HG02588 (cell line): Measurements from ENCODE around the gene TMEM30A.

ENCODE experiments used
- ATAC-seq: cut with Tn5 transposase; IDR thresholded peaks from one replicate; pipeline ENCODE4 v1.9.1; 2021; ENCODE audit warnings: mild to moderate bottlenecking, moderate library complexity; ENCODE audit not compliant: unreplicated experiment

The TMEM30A gene

DNA sequence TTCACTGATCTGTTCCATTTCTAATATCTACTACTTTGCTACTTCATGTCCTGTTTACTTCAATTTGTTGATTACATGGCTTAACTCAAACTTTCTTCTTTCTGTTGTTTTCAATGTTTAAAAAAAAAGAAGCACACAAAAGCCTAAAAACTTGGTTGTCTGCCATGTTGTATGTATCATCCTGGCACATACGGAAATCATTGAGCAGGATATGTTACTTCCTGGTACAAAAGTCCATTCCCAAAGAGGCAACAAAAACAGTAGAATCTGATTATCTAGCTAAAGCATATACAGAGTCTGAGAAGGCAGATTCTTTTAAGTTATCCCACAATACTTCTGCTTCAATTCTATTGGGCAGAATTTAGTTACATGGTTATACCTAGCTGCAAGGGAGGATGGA, 64.2 kb downstream of the TMEM30A start:
- no peak for ATAC-seq

DNA sequence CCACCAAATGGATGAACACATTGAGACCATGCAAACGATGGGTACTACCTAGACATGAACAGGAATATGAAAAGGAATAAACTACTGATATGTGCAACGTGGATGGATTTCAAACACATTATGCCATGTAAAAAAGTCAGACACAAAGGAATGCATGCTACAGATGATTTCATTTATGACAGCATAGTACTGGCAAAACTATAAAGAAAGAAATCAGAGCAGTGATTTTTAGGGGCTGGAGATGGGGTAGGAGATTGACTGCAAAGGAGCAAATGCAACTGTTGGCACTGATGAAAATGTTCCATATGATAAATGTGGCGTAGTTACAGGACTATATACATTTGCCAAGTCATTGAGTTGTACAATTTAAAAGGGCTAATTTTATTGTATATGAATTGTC, 65.3 kb downstream of the TMEM30A start:
- ATAC-seq, result no peak

DNA sequence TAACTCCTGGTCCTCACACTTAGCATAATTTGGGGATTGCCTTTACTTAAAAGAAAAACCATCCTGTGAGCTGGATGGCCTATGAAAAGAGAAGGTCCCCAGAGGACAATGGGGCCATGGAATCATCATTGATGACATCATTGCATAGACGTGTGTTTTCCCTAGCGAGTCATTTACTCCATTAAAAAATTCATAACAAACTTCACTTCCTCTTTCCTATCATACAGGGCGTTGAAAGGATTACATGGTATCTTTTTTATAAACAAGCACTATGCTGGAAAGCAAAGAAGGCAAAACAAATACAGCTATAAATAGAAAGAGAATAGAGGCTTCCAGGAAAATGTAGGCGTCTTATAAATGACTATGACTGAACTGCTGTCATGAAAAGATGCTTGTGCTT, 67.4 kb downstream of the TMEM30A start:
- ATAC-seq, result peak; percentile 43

DNA sequence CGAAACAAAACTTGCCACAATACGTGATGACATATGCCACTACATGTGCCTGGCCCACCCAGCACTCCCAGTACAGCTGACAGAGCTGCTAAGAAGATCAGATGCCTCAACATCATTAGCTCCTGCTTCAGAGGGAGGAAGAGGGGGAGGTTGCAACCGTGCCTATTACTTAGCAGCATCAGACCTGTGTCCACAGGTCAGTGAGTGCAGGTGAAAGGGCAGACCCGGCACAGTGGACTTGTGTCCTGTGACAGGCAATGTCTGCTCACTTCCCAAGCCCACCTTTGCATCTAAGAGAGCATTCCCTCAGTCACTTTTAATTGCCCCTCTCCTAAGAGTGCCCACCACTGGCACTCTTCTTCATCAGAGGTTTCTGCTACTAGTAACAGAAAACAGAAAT, 69.3 kb downstream of the TMEM30A start:
- ATAC-seq, result no peak

DNA sequence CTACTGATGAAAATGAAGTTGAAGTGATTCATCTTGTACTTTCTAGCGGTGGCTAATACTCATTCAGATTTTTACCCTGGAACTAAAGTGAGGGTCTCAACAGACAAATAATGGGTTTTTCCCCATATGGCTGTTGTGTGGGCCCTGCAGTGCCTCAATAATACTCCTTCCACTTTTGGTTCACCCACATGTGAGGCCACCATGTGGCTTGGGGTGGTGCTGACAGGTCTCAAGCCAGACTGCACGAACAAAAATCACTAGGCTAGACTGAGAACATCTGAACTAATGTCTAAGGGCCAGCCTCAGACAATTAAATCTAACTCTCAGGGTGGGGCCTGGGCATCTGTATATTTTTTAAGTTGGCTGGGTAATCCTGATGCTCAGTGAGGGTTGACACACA, 70.9 kb downstream of the TMEM30A start:
- no peak for ATAC-seq

DNA sequence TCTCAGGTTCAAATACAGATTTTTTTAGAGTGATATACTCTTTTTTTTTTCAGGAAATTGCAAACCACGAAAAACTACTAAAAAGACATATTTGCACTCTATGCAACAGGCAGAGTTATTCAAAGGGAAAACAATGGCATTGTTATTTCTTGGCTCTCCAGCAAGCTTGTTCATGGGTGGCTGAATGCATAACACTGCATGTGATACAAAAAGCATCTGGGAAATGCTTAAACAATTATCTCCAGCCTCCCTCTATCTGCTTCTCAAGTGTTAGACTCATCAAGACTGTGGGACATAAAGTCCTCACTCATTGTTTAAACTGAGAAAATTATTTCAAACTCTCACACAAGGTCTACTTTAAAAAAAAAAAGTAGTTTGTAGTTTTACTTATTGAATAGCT, 71.5 kb downstream of the TMEM30A start:
- ATAC-seq, result no peak

DNA sequence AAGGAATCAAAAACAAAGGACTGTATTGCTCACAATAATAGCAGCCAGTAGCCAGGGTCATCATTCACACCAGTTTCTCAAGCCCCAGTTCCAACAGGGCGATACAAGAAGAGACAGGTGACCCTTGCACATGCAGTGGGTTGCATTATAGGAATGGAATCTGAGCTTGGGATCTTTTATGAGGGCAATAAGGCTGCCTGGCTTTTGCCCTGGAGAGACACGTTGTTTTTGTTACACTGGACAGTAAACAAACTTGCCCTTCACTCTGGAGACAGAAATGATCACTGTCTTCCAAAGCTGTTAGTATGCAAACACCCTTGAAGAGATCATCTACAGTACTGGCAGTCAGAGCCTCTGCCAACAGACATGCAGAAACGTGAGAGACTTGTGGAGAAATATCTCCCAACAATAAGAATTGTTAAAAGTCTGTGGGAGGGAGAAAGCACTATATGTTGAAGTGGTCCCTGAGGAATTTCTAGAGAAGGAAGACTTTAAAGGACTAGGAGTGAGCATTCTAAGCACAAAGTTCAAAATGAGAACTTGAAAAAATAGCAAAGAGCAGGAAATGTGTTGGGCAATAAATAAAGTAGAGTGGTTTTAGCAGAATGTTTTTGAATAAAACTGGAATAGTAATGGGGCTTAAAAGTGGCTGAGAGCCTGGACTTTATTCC, 72.5 kb downstream of the TMEM30A start:
- no peak for ATAC-seq

DNA sequence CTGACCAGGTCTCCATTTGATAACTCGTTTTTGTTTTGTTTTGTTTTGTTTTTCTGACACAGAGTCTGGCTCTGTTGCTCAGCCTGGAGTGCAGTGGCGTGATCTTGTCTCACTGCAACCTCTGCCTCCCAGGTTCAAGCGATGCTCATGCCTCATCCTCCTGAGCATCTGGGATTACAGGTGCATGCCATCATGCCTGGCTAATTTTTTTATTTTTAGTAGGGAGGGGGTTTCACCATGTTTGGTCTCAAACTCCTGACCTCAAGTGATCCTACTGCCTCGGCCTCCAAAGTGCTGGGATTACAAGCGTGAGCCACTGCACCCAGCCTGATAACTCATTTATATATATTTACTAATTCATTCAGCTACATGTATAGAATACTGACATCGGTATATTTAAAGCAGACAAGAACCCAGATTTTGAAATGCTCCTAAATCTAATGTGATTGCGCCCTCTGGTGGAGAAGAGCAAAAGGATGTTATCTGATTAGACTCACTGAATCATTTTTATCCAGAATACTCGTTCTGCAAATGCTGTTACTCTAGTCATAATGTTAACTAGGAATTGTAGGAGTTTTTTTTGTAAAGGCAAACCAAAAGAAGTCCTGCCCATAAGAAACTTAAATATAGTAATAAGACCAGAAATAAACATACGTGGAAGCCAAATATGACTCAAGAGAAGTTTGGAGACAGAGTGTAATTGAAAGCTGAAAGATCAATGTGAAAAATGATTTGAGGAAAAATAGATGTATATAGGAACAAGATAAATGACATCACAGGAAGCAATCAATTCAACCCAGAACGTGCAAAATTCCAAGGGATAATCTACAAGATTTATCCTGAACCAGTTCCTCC, 73.5 kb downstream of the TMEM30A start:
- no peak for ATAC-seq

DNA sequence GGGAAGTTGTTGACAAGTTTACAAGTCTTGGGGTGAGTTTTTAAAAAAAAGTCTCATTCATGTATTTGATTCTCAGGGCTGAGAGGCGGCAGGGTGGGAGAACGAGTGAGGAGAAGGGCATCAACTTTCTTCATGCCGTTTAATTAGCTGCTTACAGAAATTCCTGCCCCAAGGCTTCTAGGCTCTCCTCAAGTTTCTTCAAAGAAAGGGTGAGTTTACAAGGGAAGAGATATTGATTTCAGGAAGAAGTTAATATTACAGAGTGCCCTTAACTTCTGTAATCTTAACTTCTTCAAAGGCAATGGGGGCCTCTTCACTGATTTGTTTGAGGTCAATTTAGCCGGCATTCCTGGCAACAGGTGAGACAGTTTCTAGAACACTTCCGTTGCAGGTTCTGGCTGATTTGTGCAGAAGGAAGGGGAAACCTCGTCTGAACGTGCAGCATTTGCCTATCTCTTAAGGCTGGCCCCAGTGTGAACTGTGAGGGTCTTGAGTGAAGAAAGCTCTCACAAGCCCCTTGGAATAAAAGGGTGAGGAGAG, 75.3 kb downstream of the TMEM30A start:
- no peak for ATAC-seq

DNA sequence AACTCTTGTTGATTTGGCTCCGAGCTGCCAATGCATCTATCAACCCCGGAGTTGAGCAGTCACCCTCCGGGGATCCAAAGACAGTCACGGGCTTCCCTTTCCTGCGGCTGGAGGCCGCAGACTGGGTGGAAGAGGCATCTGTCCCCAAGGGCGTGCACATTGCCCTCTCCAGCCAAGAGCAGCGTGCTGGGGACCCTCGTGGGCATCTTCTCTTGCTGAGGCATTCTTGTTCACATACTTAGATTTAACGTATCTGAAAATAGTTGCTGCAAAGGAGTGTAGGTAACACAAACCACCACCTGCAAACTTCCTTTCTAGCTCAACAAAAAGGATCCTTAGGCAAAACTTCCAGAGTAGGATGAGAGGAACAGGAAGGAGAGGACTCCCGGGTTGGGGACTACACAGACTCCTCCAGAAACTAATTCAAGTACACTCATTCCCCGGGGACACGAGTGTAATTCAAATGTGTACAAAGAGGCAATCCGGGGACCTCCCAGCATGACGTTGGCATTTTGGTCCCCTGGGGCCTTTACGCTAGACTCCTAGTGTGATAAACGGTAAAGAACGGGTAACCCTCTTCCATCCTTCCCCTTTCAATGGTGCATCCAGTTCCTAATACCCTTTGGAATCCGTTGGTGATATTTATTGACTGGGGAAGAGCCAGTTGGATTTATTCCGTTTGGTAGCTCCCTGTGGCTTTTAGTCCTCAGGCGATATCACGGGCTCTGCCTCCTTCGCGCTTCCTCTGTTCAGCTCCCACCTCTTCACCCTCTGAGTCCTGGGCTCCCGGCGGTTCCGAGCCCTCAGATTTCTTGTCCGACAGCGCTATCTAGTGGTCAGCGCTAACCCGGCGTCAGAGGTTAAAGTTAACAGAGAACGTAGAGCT, 76.1 kb downstream of the TMEM30A start:
- ATAC-seq, result peak; percentile 78

DNA sequence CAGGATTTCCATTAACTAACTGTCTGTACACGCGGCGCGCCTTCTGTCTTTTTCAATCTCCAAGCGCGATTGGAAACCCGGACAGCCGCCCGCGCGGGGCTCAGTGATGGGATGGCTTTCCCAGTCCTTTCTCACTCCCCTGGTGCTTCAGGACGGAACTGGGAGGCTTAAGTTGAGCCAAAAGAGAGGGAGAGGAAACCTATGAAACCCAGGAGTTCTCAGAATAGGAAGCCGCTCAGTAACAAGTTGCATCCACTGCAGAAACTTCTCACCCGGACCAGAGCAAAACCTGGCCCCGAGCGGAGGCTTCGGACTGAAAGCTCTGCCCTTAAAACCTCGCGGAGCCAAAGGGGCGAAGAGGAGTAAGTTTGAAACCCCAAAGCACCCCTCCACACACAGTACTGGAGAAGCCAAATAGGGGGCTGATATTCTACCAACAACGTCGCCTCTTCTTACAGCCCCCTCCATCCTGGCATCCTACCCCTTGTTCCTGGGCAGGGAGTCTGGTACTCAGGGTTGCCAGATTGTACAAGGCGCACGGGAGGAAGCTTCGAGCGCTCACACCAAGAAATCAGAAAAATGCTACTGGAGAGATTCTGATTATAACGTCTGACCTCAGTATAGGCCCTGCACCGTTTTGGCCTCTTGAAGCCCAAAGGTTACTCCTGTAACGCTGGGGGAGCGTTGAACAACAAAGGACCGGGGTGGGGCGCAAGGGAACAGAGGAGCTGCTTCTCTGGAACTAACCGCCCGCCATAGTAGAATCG, 77.8 kb downstream of the TMEM30A start:
- no peak for ATAC-seq

DNA sequence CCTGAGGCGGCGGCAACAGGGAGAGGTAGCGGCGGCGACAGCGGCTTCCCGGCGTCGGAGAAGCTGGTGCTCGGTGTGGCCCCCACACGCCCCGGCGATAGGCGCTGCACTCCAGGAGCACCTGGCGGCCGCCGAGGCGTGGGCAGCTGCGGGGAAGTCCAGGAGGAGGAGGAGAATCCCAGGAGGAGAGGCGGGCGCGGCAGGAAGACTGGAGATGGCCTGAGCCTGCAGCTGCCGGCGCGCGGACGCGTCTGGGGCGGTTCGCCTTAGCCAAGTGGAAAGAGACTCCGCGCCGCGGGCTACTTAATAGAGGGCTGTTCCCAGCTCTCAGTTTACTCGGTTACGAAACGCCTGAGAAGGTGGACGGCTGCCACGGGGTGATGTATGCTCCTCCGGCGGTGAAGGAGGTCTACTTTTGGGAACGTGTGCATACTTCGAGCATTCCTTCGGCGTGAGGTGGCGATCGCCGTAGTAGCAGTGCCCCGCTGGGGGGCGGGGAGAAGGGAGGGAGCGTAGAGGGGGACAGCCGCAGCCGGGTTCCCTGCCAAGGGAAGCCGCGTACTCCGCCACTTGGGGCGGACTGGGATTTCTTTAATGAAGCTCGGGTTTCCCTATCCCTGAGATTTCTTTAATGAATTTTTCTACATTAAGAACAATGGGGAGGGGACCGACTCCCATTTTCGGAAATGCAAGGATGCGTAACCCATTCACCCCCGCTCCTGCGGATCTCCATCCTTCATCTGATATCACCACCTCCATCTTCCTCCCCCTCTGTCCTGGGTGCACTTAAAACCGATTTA, 78.6 kb downstream of the TMEM30A start, which contains the start of gene COL12A1:
Gene COL12A1, minus strand, starts transcription at position 278 of the 800 bp plus-strand sequence. CDS start 3,261 bp downstream, outside the sequence.
- ATAC-seq, result no peak

DNA sequence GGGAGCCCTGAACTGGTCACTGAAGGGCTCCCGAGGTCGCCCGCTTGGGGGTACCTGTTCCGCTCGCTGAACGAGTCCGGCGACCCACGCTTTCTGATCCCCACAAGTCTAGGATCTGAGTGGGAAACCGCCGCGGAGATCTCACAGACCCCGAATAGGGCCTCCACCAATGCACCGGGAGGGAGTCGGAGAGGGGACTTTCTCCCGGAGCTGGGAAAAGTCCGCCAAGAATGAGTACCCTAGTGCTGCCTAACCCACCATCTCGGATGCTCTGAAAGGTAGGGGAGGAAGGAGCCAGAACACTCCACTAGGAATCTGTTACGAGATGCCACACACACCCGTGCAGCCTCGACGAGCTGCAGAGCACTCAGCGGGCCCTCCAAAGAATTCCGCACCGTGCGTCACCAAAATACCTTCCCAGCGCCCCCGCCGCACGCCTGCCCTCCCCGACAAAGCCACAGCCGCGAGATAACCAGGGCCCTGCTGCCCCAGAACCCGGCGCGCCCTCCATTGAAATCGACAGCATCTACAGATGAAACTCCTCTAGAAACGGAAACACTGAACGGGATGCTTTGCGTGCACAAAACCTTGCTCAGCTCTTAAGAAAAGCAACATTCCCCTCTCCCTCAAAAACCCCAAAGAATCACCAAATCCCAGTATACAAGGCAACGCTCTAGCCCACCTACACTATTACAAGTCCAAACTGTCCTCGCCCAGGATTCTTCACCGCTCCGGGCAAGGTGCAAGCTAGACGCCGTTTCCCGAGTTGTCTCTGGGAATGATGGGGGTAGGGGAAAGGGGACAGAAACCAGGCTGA, 79.4 kb downstream of the TMEM30A start:
- ATAC-seq, result no peak

DNA sequence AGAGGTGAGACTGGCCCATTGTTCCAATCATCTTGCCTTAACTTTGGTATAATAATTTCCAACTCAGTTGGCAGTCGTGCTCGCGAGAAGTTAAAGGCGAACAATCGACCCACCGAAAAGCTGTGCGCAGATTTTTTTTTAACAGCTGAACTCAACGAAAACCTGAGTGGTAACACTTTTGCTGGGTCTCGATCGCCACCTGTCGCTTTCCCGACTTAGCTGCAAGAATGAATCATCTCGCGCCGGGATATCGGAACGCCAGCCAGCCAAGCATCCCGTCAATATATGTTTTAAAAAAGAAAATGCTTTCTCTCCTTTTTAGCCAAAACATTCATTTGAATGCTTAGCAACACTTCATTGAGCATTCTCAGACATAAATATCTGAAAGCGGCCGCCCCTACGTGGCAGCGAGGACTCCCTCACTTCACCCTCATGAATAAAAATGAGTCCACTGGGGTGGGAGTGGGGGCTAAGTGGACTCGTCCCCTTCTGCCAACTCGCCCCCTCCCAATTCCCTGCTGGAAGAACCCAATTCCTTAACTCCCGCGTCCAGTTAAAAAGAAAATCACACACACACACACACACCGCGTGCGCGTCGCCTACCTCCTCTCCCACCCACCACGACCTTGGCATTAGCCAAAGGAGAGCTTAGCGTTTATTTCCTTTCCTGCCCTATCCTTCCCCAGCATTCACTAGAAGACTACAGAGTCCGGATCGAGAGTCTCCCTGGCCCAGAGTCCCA, 80.2 kb downstream of the TMEM30A start:
- no peak for ATAC-seq

DNA sequence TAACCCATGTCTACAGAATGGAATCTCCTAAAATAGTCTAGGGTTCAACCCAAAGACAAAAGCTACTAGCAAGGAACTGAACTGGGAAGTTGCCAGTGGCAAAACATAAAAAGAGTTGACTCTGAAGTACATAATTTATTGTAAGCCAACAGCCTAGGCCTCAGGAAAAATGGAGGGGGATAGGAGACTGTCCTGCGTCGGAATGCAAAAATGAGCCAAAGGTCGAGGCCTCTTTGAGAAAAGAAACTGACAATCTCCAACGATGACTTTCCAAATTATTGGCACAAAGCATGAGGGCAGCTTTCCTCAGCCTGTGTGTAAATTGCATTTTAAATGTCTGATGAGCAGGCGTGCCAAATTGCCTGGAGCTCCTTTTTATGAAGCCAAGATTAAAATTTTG, 80.9 kb downstream of the TMEM30A start:
- no peak for ATAC-seq
